Fibroblast of lung (primary cell): ENCODE measurements around the gene WWTR1.

Source experiments
- CTCF ChIP-seq, 2 donors: IDR thresholded peaks in 1 of 2; conservative IDR thresholded peaks in 1 of 2; 1 replicate in 1 of 2; 2 replicates in 1 of 2; pipeline ENCODE4 v1.5.1; 2011 to 2012; ENCODE audit warnings: low read length in 2 of 2, control low read depth in 1 of 2, inconsistent platforms in 1 of 2, low read depth in 1 of 2, mild to moderate bottlenecking in 1 of 2
- EZH2 ChIP-seq: IDR thresholded peaks from 2 replicates; pipeline ENCODE4 v1.5.1; 2012; ENCODE audit warnings: low read length, control low read depth, mild to moderate bottlenecking; ENCODE audit errors: missing control alignments

GRCh38 chr3:149653136-149653535, 4.7 kb downstream of the WWTR1 start:
- no peak for TF ChIP-seq CTCF (conservative IDR thresholded peaks at IDR 0.05 in 1 of 2, IDR thresholded peaks at IDR 0.05 in 1 of 2; ENCODE audit: low read depth in 1 of 2, low read length in 2 of 2)
- no peak for TF ChIP-seq EZH2
